H9 (cell line): Measurements from ENCODE around the gene DDI1. TPM values are rescaled to one million over a fixed set of nuclear protein-coding genes. Genes with fewer than 3 reads are reported as not detected.

ENCODE experiments used
- DNase-seq: peaks from one replicate; pipeline ENCODE4 v3.0.0-alpha.2; 2017
- H2AFZ ChIP-seq: one replicate; pipeline ENCODE4 v1.6.1; 2013; ENCODE audit warnings: mild to moderate bottlenecking, low read length, control low read depth, moderate library complexity
- H2AK5ac ChIP-seq: 2 replicates; pipeline ENCODE4 v1.6.1; 2013; ENCODE audit warnings: low read length, control low read depth, mixed read lengths; ENCODE audit not compliant: insufficient read length
- H2BK120ac ChIP-seq: one replicate; pipeline ENCODE4 v1.6.1; 2013; ENCODE audit warnings: low read depth, mild to moderate bottlenecking, low read length, control low read depth, inconsistent platforms; ENCODE audit not compliant: poor library complexity, severe bottlenecking
- H2BK12ac ChIP-seq: 2 replicates; pipeline ENCODE4 v1.6.1; 2013; ENCODE audit warnings: low read length, control low read depth, mixed read lengths, low read depth; ENCODE audit not compliant: insufficient read length
- H2BK15ac ChIP-seq: 2 replicates; pipeline ENCODE4 v1.6.1; 2013; ENCODE audit warnings: low read depth, low read length, control low read depth
- H2BK20ac ChIP-seq: one replicate; pipeline ENCODE4 v1.6.1; 2013; ENCODE audit warnings: low read depth, mild to moderate bottlenecking, low read length, control low read depth, inconsistent platforms; ENCODE audit not compliant: poor library complexity, severe bottlenecking
- H2BK5ac ChIP-seq: 2 replicates; pipeline ENCODE4 v1.6.1; 2013; ENCODE audit warnings: low read length, control low read depth, mixed read lengths; ENCODE audit not compliant: insufficient read length
- H3K14ac ChIP-seq: 2 replicates; pipeline ENCODE4 v1.6.1; 2013; ENCODE audit warnings: low read length, control low read depth; ENCODE audit not compliant: insufficient read depth
- H3K18ac ChIP-seq: 2 replicates; pipeline ENCODE4 v1.6.1; 2013; ENCODE audit warnings: low read depth, mild to moderate bottlenecking, mixed read lengths, low read length, control low read depth; ENCODE audit not compliant: insufficient read length
- H3K23ac ChIP-seq: 2 replicates; pipeline ENCODE4 v1.6.1; 2013; ENCODE audit warnings: low read length, control low read depth, mixed read lengths, low read depth; ENCODE audit not compliant: insufficient read length
- H3K23me2 ChIP-seq: 2 replicates; pipeline ENCODE4 v1.6.1; 2013; ENCODE audit warnings: low read depth, mild to moderate bottlenecking, mixed read lengths, low read length, control low read depth; ENCODE audit not compliant: insufficient read length, poor library complexity, severe bottlenecking
- H3K27ac ChIP-seq: 2 replicates; pipeline ENCODE4 v1.5.1; 2013; ENCODE audit warnings: low read length, control low read depth, mixed read lengths, low read depth; ENCODE audit not compliant: insufficient read length
- H3K27me3 ChIP-seq: 2 replicates; pipeline ENCODE4 v1.6.1; 2013; ENCODE audit warnings: low read length, control low read depth, inconsistent platforms; ENCODE audit not compliant: insufficient read depth
- H3K4ac ChIP-seq: 2 replicates; pipeline ENCODE4 v1.6.1; 2013; ENCODE audit warnings: low read depth, mild to moderate bottlenecking, control low read depth, inconsistent platforms, low read length, moderate library complexity
- H3K4me1 ChIP-seq: 2 replicates; pipeline ENCODE4 v1.6.1; 2013; ENCODE audit warnings: low read length, control low read depth, inconsistent platforms; ENCODE audit not compliant: insufficient read depth
- H3K4me2 ChIP-seq: 2 replicates; pipeline ENCODE4 v1.6.1; 2013; ENCODE audit warnings: low read length, control low read depth, mixed read lengths; ENCODE audit not compliant: insufficient read length, insufficient read depth
- H3K56ac ChIP-seq: 2 replicates; pipeline ENCODE4 v1.6.1; 2013; ENCODE audit warnings: low read depth, mild to moderate bottlenecking, mixed read lengths, low read length, control low read depth; ENCODE audit not compliant: insufficient read length
- H3K79me1 ChIP-seq: 2 replicates; pipeline ENCODE4 v1.6.1; 2013; ENCODE audit warnings: low read depth, mild to moderate bottlenecking, moderate library complexity, low read length, control low read depth, inconsistent platforms; ENCODE audit not compliant: insufficient read depth, poor library complexity, severe bottlenecking
- H3K79me2 ChIP-seq: 2 replicates; pipeline ENCODE4 v1.6.1; 2013; ENCODE audit warnings: low read length, control low read depth, inconsistent platforms; ENCODE audit not compliant: insufficient read depth
- H3K9ac ChIP-seq: 2 replicates; pipeline ENCODE4 v1.6.1; 2013; ENCODE audit warnings: low read length, control low read depth, mixed read lengths; ENCODE audit not compliant: insufficient read length; ENCODE audit errors: extremely low read depth
- H3K9me3 ChIP-seq: one replicate; pipeline ENCODE4 v1.6.1; 2013; ENCODE audit warnings: low read depth, low read length, inconsistent platforms; ENCODE audit not compliant: control insufficient read depth
- H3T11ph ChIP-seq: one replicate; pipeline ENCODE4 v1.6.1; 2013; ENCODE audit warnings: mild to moderate bottlenecking, low read length, control low read depth, inconsistent platforms
- H4K20me1 ChIP-seq: one replicate; pipeline ENCODE4 v1.6.1; 2013; ENCODE audit not compliant: control insufficient read depth, insufficient read length, insufficient read depth
- H4K5ac ChIP-seq: 2 replicates; pipeline ENCODE4 v1.6.1; 2013; ENCODE audit warnings: low read depth, mild to moderate bottlenecking, mixed read lengths, low read length, control low read depth; ENCODE audit not compliant: insufficient read length
- H4K8ac ChIP-seq: replicated peaks from 2 replicates; pipeline ENCODE4 v1.6.1; 2013; ENCODE audit warnings: low read length, control low read depth, mixed read lengths, low read depth; ENCODE audit not compliant: insufficient read length
- H4K91ac ChIP-seq: 2 replicates; pipeline ENCODE4 v1.6.1; 2013; ENCODE audit warnings: low read depth, mild to moderate bottlenecking, moderate library complexity, mixed read lengths, low read length, control low read depth; ENCODE audit not compliant: insufficient read length
- H3K27ac Mint-ChIP-seq, 3 experiments: 2 replicates in 2 of 3; 3 replicates in 1 of 3; pipeline ENCODE4 v1.8.0; 2020 to 2021; ENCODE audit warnings: mixed read lengths in 3 of 3, mild to moderate bottlenecking in 1 of 3, moderate library complexity in 1 of 3
- H3K27me3 Mint-ChIP-seq: 2 replicates; pipeline ENCODE4 v1.8.0; 2021; ENCODE audit warnings: low read depth, mild to moderate bottlenecking, moderate library complexity, mixed read lengths
- H3K36me3 Mint-ChIP-seq, 3 experiments: 2 replicates in 2 of 3; 3 replicates in 1 of 3; pipeline ENCODE4 v1.8.0; 2020 to 2021; ENCODE audit warnings: low read depth in 3 of 3, mixed read lengths in 3 of 3; ENCODE audit not compliant: insufficient read depth in 1 of 3
- H3K4me1 Mint-ChIP-seq, 2 experiments: 2 replicates each; pipeline ENCODE4 v1.8.0; 2020; ENCODE audit warnings: mixed read lengths in 2 of 2
- H3K4me3 Mint-ChIP-seq, 2 experiments: 2 replicates in 1 of 2; 3 replicates in 1 of 2; pipeline ENCODE4 v1.8.0; 2020 to 2021; ENCODE audit warnings: mild to moderate bottlenecking in 2 of 2, mixed read lengths in 2 of 2, moderate library complexity in 1 of 2
- H3K9me3 Mint-ChIP-seq, 2 experiments: 2 replicates in 1 of 2; 3 replicates in 1 of 2; pipeline ENCODE4 v1.8.0; 2020; ENCODE audit warnings: mild to moderate bottlenecking in 2 of 2, mixed read lengths in 2 of 2, moderate library complexity in 1 of 2
- WGBS: extraction: QIAGEN DNeasy Blood & Tissue Kit; methylation state at CpG from one replicate; pipeline ENCODE4 v1.1.7; 2013; ENCODE audit warnings: missing lambda C conversion rate, low lambda C conversion rate, mixed read lengths; ENCODE audit not compliant: insufficient read length; ENCODE audit errors: extremely low coverage; 5-methylcytosine and 5-hydroxymethylcytosine counted together
- total RNA-seq: library from RNA; stranded (reverse); gene quantifications from 2 replicates; pipeline ENCODE4 v1.2.1, GENCODE V29; 2021
- TF ChIP-seq, protein P1 (sequence below): fragments of 200-600 bp; sonication (generic); conservative IDR thresholded peaks from 3 replicates; pipeline ENCODE4 v1.8.0; 2021; ENCODE audit warnings: antibody characterized with exemption, mild to moderate bottlenecking

Gene DDI1
- total RNA-seq, 1 experiment from 2014 or later: not detected

- Histone ChIP-seq H2AFZ (no peak overlapping the region), H3K56ac (no peak overlapping the region), H2BK5ac (no peak overlapping the region), H3K18ac (no peak overlapping the region), H3K4ac (no peak overlapping the region), H3K9me3 (no peaks in the 10 kb centered on the region), H3K14ac (no peak overlapping the region), H4K91ac (no peak overlapping the region), H2BK12ac (no peak overlapping the region), H4K8ac (no peak overlapping the region), H2BK15ac (no peak overlapping the region), H3K79me2 (no peaks in the 10 kb centered on the region), H3K23me2 (no peaks in the 10 kb centered on the region), H3T11ph (no peak overlapping the region), H2BK120ac (no peak overlapping the region), H2BK20ac (no peak overlapping the region), H3K27ac (no peak overlapping the region), H3K27me3 (no peaks in the 10 kb centered on the region), H3K9ac (no peak overlapping the region), H4K20me1 (no peaks in the 10 kb centered on the region), H3K4me2 (no peak overlapping the region), H4K5ac (no peak overlapping the region), H3K23ac (no peak overlapping the region), H3K4me1 (no peaks in the 10 kb centered on the region), H3K79me1 (no peaks in the 10 kb centered on the region), H2AK5ac (no peak overlapping the region)
- DNase-seq: peak; percentile 31
- Mint-ChIP-seq H3K4me3 (no peak overlapping the region), H3K27me3 (no peaks in the 10 kb centered on the region), H3K9me3 (no peaks in the 10 kb centered on the region), H3K4me1 (peaks cover 5 to 6% of the 10 kb centered on the region in 2 experiments; a peak in 2 of 4 replicates), H3K36me3 (no peaks in the 10 kb centered on the region; a peak in 1 of 7 replicates), H3K27ac (no peak overlapping the region)
- TF ChIP-seq, protein P1, sequence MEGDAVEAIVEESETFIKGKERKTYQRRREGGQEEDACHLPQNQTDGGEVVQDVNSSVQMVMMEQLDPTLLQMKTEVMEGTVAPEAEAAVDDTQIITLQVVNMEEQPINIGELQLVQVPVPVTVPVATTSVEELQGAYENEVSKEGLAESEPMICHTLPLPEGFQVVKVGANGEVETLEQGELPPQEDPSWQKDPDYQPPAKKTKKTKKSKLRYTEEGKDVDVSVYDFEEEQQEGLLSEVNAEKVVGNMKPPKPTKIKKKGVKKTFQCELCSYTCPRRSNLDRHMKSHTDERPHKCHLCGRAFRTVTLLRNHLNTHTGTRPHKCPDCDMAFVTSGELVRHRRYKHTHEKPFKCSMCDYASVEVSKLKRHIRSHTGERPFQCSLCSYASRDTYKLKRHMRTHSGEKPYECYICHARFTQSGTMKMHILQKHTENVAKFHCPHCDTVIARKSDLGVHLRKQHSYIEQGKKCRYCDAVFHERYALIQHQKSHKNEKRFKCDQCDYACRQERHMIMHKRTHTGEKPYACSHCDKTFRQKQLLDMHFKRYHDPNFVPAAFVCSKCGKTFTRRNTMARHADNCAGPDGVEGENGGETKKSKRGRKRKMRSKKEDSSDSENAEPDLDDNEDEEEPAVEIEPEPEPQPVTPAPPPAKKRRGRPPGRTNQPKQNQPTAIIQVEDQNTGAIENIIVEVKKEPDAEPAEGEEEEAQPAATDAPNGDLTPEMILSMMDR: no peak
- no CpG with 5 or more reads among the region's 3 CpGs for WGBS
Observed at GRCh38 chr11:104073950-104074705, 37.7 kb downstream of the DDI1 start.
